Neuronal stem cell (in vitro differentiated cells): ENCODE results near the gene MICAL3.

ENCODE experiments used
- DNase-seq: peaks from one replicate; pipeline ENCODE4 v3.0.0-alpha.2; 2013; ENCODE audit warnings: low spot score
- H2AFZ ChIP-seq: one replicate; pipeline ENCODE4 v1.6.1; 2013; ENCODE audit warnings: mild to moderate bottlenecking, low read length, inconsistent platforms
- H2AK5ac ChIP-seq: 2 replicates; pipeline ENCODE4 v1.6.1; 2013; ENCODE audit warnings: low read depth, mild to moderate bottlenecking, inconsistent platforms, low read length, moderate library complexity, mixed read lengths
- H2BK120ac ChIP-seq: 2 replicates; pipeline ENCODE4 v1.6.1; 2013; ENCODE audit warnings: low read depth, mild to moderate bottlenecking, inconsistent platforms, low read length, moderate library complexity, mixed read lengths
- H2BK12ac ChIP-seq: one replicate; pipeline ENCODE4 v1.6.1; 2013; ENCODE audit warnings: low read length, inconsistent platforms
- H2BK15ac ChIP-seq: 2 replicates; pipeline ENCODE4 v1.6.1; 2013; ENCODE audit warnings: mild to moderate bottlenecking, low read length, inconsistent platforms, mixed read lengths
- H2BK5ac ChIP-seq: one replicate; pipeline ENCODE4 v1.6.1; 2013; ENCODE audit warnings: inconsistent platforms, mild to moderate bottlenecking, low read length, moderate library complexity
- H3K14ac ChIP-seq: one replicate; pipeline ENCODE4 v1.6.1; 2013; ENCODE audit warnings: low read length, inconsistent platforms
- H3K18ac ChIP-seq: 2 replicates; pipeline ENCODE4 v1.6.1; 2013; ENCODE audit warnings: low read length, inconsistent platforms
- H3K23ac ChIP-seq: 2 replicates; pipeline ENCODE4 v1.6.1; 2013; ENCODE audit warnings: low read depth, mild to moderate bottlenecking, mixed read lengths, low read length, inconsistent platforms; ENCODE audit not compliant: poor library complexity
- H3K27ac ChIP-seq: replicated peaks from 3 replicates; pipeline ENCODE4 v1.5.1; 2013; ENCODE audit warnings: low read length, inconsistent platforms
- H3K27me3 ChIP-seq, 3 experiments: 2 replicates each; pipeline ENCODE4 v1.6.1; 2013; ENCODE audit warnings: low read length in 3 of 3, mild to moderate bottlenecking in 2 of 3, inconsistent platforms in 1 of 3, low read depth in 1 of 3, mixed read lengths in 1 of 3, moderate library complexity in 1 of 3; ENCODE audit not compliant: control insufficient read depth in 3 of 3, insufficient read depth in 3 of 3
- H3K36me3 ChIP-seq, 2 donors: replicated peaks in 1 of 2; 2 replicates each; pipeline ENCODE4 v1.6.1; 2013; ENCODE audit warnings: low read length in 2 of 2; ENCODE audit not compliant: control insufficient read depth in 2 of 2, insufficient read depth in 2 of 2
- H3K4ac ChIP-seq: 2 replicates; pipeline ENCODE4 v1.6.1; 2013; ENCODE audit warnings: inconsistent platforms, mild to moderate bottlenecking, low read length, moderate library complexity
- H3K4me1 ChIP-seq, 2 donors: 1 replicate in 1 of 2; 2 replicates in 1 of 2; pipeline ENCODE4 v1.6.1; 2013; ENCODE audit warnings: low read length in 2 of 2, low read depth in 1 of 2; ENCODE audit not compliant: control insufficient read depth in 2 of 2, insufficient read depth in 1 of 2
- H3K4me2 ChIP-seq: one replicate; pipeline ENCODE4 v1.6.1; 2013; ENCODE audit warnings: mild to moderate bottlenecking, low read length, inconsistent platforms; ENCODE audit not compliant: insufficient read depth, poor library complexity, severe bottlenecking
- H3K4me3 ChIP-seq, 2 donors: 2 replicates each; pipeline ENCODE4 v1.5.1; 2013; ENCODE audit warnings: low read length in 2 of 2, mild to moderate bottlenecking in 2 of 2, inconsistent platforms in 1 of 2, moderate library complexity in 1 of 2
- H3K79me1 ChIP-seq: one replicate; pipeline ENCODE4 v1.6.1; 2013; ENCODE audit warnings: low read depth, mild to moderate bottlenecking, inconsistent platforms, low read length, moderate library complexity
- H3K9ac ChIP-seq: one replicate; pipeline ENCODE4 v1.6.1; 2013; ENCODE audit warnings: mild to moderate bottlenecking, low read depth, low read length, inconsistent platforms; ENCODE audit not compliant: poor library complexity
- H3K9me3 ChIP-seq, 2 donors: replicated peaks in 1 of 2; 2 replicates each; pipeline versions ENCODE3 to v1.6.1; 2013; ENCODE audit warnings: low read length in 2 of 2, mild to moderate bottlenecking in 2 of 2, inconsistent platforms in 1 of 2, low read depth in 1 of 2, mixed read lengths in 1 of 2, moderate library complexity in 1 of 2; ENCODE audit not compliant: control insufficient read depth in 2 of 2, insufficient read depth in 1 of 2
- H4K8ac ChIP-seq: one replicate; pipeline ENCODE4 v1.6.1; 2013; ENCODE audit warnings: low read depth, mild to moderate bottlenecking, inconsistent platforms, low read length, moderate library complexity
- H4K91ac ChIP-seq: one replicate; pipeline ENCODE4 v1.6.1; 2013; ENCODE audit warnings: low read length, low read depth, mild to moderate bottlenecking, inconsistent platforms; ENCODE audit not compliant: poor library complexity
- WGBS, 2 donors: extraction: QIAGEN DNeasy Blood & Tissue Kit; methylation state at CpG; one replicate each; pipeline ENCODE4 v1.1.7; 2013; ENCODE audit warnings: missing lambda C conversion rate in 2 of 2, mixed read lengths in 1 of 2; ENCODE audit not compliant: insufficient read length in 2 of 2, insufficient replicate concordance in 1 of 2; ENCODE audit errors: extremely low coverage in 2 of 2; 5-methylcytosine and 5-hydroxymethylcytosine counted together

MICAL3 gene

GRCh38 chr22:17749605-17750395 is 274.6 kb downstream of the MICAL3 start:
- Histone ChIP-seq H3K4me2 (no peak overlapping the region), H4K91ac (peak overlapping the region; percentile 53), H3K27ac (no peak overlapping the region), H3K27me3 (no peaks in the 10 kb centered on the region), H3K9ac (no peak overlapping the region), H3K4me1 (peaks cover 0 to 4% of the 10 kb centered on the region in 2 donors), H2BK5ac (no peak overlapping the region), H2AFZ (no peak overlapping the region), H3K23ac (no peak overlapping the region), H3K79me1 (peaks cover 3% of the 10 kb centered on the region), H3K14ac (no peak overlapping the region), H2BK120ac (no peak overlapping the region), H3K4ac (no peak overlapping the region), H3K36me3 (no peaks in the 10 kb centered on the region), H3K4me3 (no peak overlapping the region), H4K8ac (no peak overlapping the region), H3K18ac (peak overlapping the region; percentile 44), H2BK12ac (no peak overlapping the region), H2AK5ac (peak overlapping the region; percentile 83), H2BK15ac (no peak overlapping the region), H3K9me3 (no peaks in the 10 kb centered on the region)
- WGBS, 2 donors, result no CpG with 5 or more reads among the region's 35 CpGs
- no peak for DNase-seq

- H4K8ac ChIP-seq, result no peak overlapping the region
- DNase-seq, result no peak
- no peak overlapping the region for H2BK5ac ChIP-seq
- H3K4me3 ChIP-seq, result no peak overlapping the region
- no peaks in the 10 kb centered on the region for H3K27me3 ChIP-seq
- no peak overlapping the region for H3K9ac ChIP-seq
- no peak overlapping the region for H3K27ac ChIP-seq
- peak overlapping the region; percentile 25 for H2AK5ac ChIP-seq
- no peak overlapping the region for H3K4me2 ChIP-seq
- H3K14ac ChIP-seq, result peak overlapping the region; percentile 17
- H3K79me1 ChIP-seq, result no peaks in the 10 kb centered on the region
- H2BK120ac ChIP-seq, result no peak overlapping the region
- H2BK12ac ChIP-seq, result no peak overlapping the region
- no peak overlapping the region for H3K23ac ChIP-seq
- H3K4ac ChIP-seq, result no peak overlapping the region
- peaks cover 0 to 13% of the 10 kb centered on the region in 2 donors for H3K4me1 ChIP-seq
- H2AFZ ChIP-seq, result no peak overlapping the region
- peak overlapping the region; percentile 7 for H3K18ac ChIP-seq
- H4K91ac ChIP-seq, result no peak overlapping the region
- WGBS, 2 donors, result no CpG with 5 or more reads among the region's 40 CpGs
- H2BK15ac ChIP-seq, result peak overlapping the region; percentile 58
- H3K9me3 ChIP-seq, result no peaks in the 10 kb centered on the region
- no peaks in the 10 kb centered on the region for H3K36me3 ChIP-seq
Measured at GRCh38 chr22:17748555-17749353, 275.6 kb downstream of the MICAL3 start.

- Histone ChIP-seq H4K8ac (no peak overlapping the region), H2BK120ac (no peak overlapping the region)
- no CpG with 5 or more reads among the region's 10 CpGs for WGBS, 2 donors
Measured at GRCh38 chr22:17746916-17747315, 277.4 kb downstream of the MICAL3 start.

GRCh38 chr22:17744430-17744829 is 279.9 kb downstream of the MICAL3 start:
- Histone ChIP-seq H3K23ac (no peak overlapping the region), H3K4me2 (no peak overlapping the region), H3K36me3 (no peaks in the 10 kb centered on the region), H2AFZ (no peak overlapping the region), H4K8ac (no peak overlapping the region), H2BK12ac (no peak overlapping the region), H2AK5ac (peak overlapping the region; percentile 40), H3K27me3 (no peaks in the 10 kb centered on the region), H3K4me1 (peaks cover 0 to 11% of the 10 kb centered on the region in 2 donors), H3K4ac (no peak overlapping the region), H2BK120ac (peak overlapping the region; percentile 42), H4K91ac (no peak overlapping the region), H3K27ac (no peak overlapping the region), H3K14ac (no peak overlapping the region), H3K9me3 (no peaks in the 10 kb centered on the region), H2BK5ac (no peak overlapping the region), H3K4me3 (no peak overlapping the region), H3K18ac (peak overlapping the region; percentile 46), H2BK15ac (peak overlapping the region; percentile 30), H3K79me1 (no peaks in the 10 kb centered on the region), H3K9ac (peak overlapping the region; percentile 63)
- no peak for DNase-seq
- no CpG with 5 or more reads among the region's 7 CpGs for WGBS, 2 donors

More at GRCh38 chr22:17746916-17747315, 277.4 kb downstream of the MICAL3 start:
- H2BK15ac ChIP-seq, result no peak overlapping the region
- H3K36me3 ChIP-seq, result no peaks in the 10 kb centered on the region
- H2AK5ac ChIP-seq, result no peak overlapping the region
- no peak overlapping the region for H3K4ac ChIP-seq
- no peak overlapping the region for H2AFZ ChIP-seq
- no peaks in the 10 kb centered on the region for H3K27me3 ChIP-seq
- no peak overlapping the region for H3K9ac ChIP-seq
- no peaks in the 10 kb centered on the region for H3K79me1 ChIP-seq
- H3K4me3 ChIP-seq, result no peak overlapping the region
- H3K27ac ChIP-seq, result no peak overlapping the region
- H3K14ac ChIP-seq, result no peak overlapping the region
- peak overlapping the region; percentile 67 for H4K91ac ChIP-seq
- H3K9me3 ChIP-seq, result no peaks in the 10 kb centered on the region
- no peak for DNase-seq
- peaks cover 0 to 16% of the 10 kb centered on the region in 2 donors for H3K4me1 ChIP-seq
- H3K18ac ChIP-seq, result peak overlapping the region; percentile 78
- no peak overlapping the region for H2BK12ac ChIP-seq
- no peak overlapping the region for H3K4me2 ChIP-seq
- H3K23ac ChIP-seq, result no peak overlapping the region
- no peak overlapping the region for H2BK5ac ChIP-seq
